ENCODE data around the gene RXRA. TPM values are rescaled to one million over a fixed set of nuclear protein-coding genes. Genes with fewer than 3 reads are reported as not detected.

The RXRA gene
- polyA plus RNA-seq, 1 of the 3 experiments (the other 2 are of a cell fraction): 7.6 TPM

DNA sequence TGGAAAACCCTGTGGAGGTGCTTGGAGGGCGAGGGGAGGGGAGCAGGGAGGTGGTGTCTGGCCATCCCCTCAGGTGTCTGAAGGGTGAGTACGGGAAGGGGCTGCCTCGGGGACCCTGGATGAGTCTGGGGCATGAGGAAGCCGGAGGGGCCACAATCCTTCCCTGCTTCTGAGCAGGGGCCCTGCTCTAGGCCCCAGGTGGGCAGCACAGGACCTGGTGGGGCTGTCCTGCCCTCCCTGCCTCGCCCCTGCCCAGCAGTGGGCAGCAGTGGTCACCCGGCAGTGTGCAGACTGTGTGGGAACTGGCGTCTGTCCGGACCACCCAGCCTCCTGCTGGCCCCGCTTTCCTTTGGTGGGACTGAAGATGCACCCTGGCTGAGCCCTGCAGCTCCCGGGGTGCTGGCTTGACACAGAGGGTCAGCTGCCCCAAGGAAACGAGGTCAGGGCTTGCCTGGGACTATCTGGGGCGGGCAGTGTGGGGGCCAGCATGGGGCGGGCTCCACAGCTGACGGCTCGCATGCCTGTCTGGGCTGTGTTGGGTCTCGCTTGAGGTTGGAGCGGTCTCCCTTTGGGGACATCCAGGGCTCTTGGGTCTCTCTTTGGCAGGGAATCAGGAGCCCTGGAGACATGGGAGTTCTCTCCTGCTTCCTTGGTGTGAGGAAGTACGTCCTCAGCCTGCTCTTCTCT is 26.1 kb downstream of the RXRA start:
- no peak overlapping the region for H3K4me3 ChIP-seq (ENCODE audit: low read depth in 2 of 2, low read length in 1 of 2)
- H3K4me2 ChIP-seq: no peak overlapping the region
- H3K27me3 ChIP-seq (ENCODE audit: insufficient read depth): no peaks in the 10 kb centered on the region
- DNase-seq: no peak
- TF ChIP-seq ELF1 (IDR thresholded peaks at IDR 0.05) (no peak), RXRA (IDR thresholded peaks at IDR 0.05; ENCODE audit: borderline replicate concordance, low read depth) (no peak)
- ChIA-PET CTCF (interaction anchor here (1.2 to 5.0 kb wide), 2 partner anchors 91 to 181 kb away, joined by 5 to 27 read pairs; no protein-coding TSS in a partner anchor), POLR2A (no interaction called here)
- H3K27ac ChIP-seq (ENCODE audit: low read depth in 2 of 2, low read length in 1 of 2): no peak overlapping the region
- H3K4me1 ChIP-seq (ENCODE audit: control insufficient read depth in 1 of 2, insufficient read depth in 2 of 2, low read depth in 1 of 2, low read length in 1 of 2): peaks cover 0 to 93% of the 10 kb centered on the region in 2 experiments; a peak in 1 of 4 replicates
- no peaks in the 10 kb centered on the region for H3K9me3 ChIP-seq
- no peak overlapping the region for H2AFZ ChIP-seq (ENCODE audit: low read depth)
- WGBS (ENCODE audit: low lambda C conversion rate): 100% methylated on average over 6 of the region's 18 CpGs
- no peaks in the 10 kb centered on the region for H3K36me3 ChIP-seq (replicated peaks in 1 of 2; ENCODE audit: control insufficient read depth in 1 of 2, insufficient read depth in 2 of 2, low read length in 1 of 2)
- H3K9ac ChIP-seq: no peak overlapping the region
- peaks cover 28% of the 10 kb centered on the region for H3K79me2 ChIP-seq (ENCODE audit: insufficient read depth)
- no peaks in the 10 kb centered on the region for H3F3A ChIP-seq (replicated peaks; ENCODE audit: insufficient read depth)
- H4K20me1 ChIP-seq (ENCODE audit: insufficient read depth): peaks cover 97% of the 10 kb centered on the region
- H3K9me2 ChIP-seq: no peaks in the 10 kb centered on the region

DNA sequence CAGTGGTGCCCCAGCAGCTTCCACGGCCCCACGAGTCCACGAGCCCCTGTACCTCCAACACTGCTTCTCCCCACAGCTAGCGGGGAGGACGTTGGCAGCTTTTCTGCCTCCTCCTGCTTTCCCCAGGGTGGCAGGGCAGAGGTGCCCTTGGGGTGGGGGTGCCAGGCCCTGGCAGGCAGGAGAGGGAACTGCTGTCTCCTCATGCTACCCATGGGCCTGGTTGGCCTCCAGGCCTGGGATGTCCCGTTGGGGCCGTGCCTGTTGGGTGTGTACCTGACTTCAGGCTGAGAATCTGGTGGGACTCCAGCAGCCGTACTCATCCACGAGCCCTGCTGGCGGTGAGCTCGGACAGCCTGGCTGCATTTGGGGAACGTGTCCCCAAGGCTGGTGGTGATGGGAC is 27.3 kb downstream of the RXRA start:
- no peaks in the 10 kb centered on the region for H3K27me3 ChIP-seq (ENCODE audit: insufficient read depth)
- WGBS (ENCODE audit: low lambda C conversion rate): 93% methylated on average over 10 of the region's 12 CpGs
- peaks cover 97% of the 10 kb centered on the region for H4K20me1 ChIP-seq (ENCODE audit: insufficient read depth)
- H3K4me3 ChIP-seq (ENCODE audit: low read depth in 2 of 2, low read length in 1 of 2): no peak overlapping the region
- no peaks in the 10 kb centered on the region for H3K9me3 ChIP-seq
- H3F3A ChIP-seq (replicated peaks; ENCODE audit: insufficient read depth): no peaks in the 10 kb centered on the region
- H3K9me2 ChIP-seq: no peaks in the 10 kb centered on the region
- H3K79me2 ChIP-seq (ENCODE audit: insufficient read depth): peaks cover 28% of the 10 kb centered on the region
- H3K36me3 ChIP-seq (replicated peaks in 1 of 2; ENCODE audit: control insufficient read depth in 1 of 2, insufficient read depth in 2 of 2, low read length in 1 of 2): no peaks in the 10 kb centered on the region
- ChIA-PET POLR2A (interaction anchor here (0.7 kb wide), 1 partner anchor 1621 kb away, joined by 3 read pairs; no protein-coding TSS in a partner anchor), CTCF (interaction anchor here (1.4 to 5.0 kb wide), 4 partner anchors 10 to 182 kb away, joined by 4 to 27 read pairs (median 8); no protein-coding TSS in a partner anchor)
- H2AFZ ChIP-seq (ENCODE audit: low read depth): no peak overlapping the region
- TF ChIP-seq SMC3 (IDR thresholded peaks at IDR 0.05; ENCODE audit: low read depth, low read length) (no peak), FOXJ3 (CRISPR knock-in tag; IDR thresholded peaks at IDR 0.05) (no peak), FOXM1 (IDR thresholded peaks at IDR 0.05; ENCODE audit: low read depth) (no peak), FOSL2 (IDR thresholded peaks at IDR 0.05; ENCODE audit: borderline replicate concordance, low read depth) (no peak), GABPA (IDR thresholded peaks at IDR 0.05; ENCODE audit: low read depth) (no peak), ELF1 (IDR thresholded peaks at IDR 0.05) (no peak), MEF2A (IDR thresholded peaks at IDR 0.05; ENCODE audit: borderline replicate concordance, low read depth) (no peak), SIN3A (IDR thresholded peaks at IDR 0.05; ENCODE audit: borderline replicate concordance, low read depth, low read length) (no peak), CHD2 (IDR thresholded peaks at IDR 0.05; ENCODE audit: low read length, partially characterized antibody) (no peak), TAF1 (IDR thresholded peaks at IDR 0.05; ENCODE audit: borderline replicate concordance, low read depth, low read length) (no peak), RCOR1 (IDR thresholded peaks at IDR 0.05; ENCODE audit: low read length) (no peak), NFIC (IDR thresholded peaks at IDR 0.05; ENCODE audit: borderline replicate concordance) (no peak), RXRA (IDR thresholded peaks at IDR 0.05; ENCODE audit: borderline replicate concordance, low read depth) (no peak), POLR2AphosphoS5 (IDR thresholded peaks at IDR 0.05; ENCODE audit: low read depth, low read length) (no peak)
- TF ChIP-seq, protein P1, sequence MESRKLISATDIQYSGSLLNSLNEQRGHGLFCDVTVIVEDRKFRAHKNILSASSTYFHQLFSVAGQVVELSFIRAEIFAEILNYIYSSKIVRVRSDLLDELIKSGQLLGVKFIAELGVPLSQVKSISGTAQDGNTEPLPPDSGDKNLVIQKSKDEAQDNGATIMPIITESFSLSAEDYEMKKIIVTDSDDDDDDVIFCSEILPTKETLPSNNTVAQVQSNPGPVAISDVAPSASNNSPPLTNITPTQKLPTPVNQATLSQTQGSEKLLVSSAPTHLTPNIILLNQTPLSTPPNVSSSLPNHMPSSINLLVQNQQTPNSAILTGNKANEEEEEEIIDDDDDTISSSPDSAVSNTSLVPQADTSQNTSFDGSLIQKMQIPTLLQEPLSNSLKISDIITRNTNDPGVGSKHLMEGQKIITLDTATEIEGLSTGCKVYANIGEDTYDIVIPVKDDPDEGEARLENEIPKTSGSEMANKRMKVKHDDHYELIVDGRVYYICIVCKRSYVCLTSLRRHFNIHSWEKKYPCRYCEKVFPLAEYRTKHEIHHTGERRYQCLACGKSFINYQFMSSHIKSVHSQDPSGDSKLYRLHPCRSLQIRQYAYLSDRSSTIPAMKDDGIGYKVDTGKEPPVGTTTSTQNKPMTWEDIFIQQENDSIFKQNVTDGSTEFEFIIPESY (IDR thresholded peaks at IDR 0.05; ENCODE audit: borderline replicate concordance, low read depth): no peak
- TF ChIP-seq, protein P2, sequence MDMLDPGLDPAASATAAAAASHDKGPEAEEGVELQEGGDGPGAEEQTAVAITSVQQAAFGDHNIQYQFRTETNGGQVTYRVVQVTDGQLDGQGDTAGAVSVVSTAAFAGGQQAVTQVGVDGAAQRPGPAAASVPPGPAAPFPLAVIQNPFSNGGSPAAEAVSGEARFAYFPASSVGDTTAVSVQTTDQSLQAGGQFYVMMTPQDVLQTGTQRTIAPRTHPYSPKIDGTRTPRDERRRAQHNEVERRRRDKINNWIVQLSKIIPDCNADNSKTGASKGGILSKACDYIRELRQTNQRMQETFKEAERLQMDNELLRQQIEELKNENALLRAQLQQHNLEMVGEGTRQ (IDR thresholded peaks at IDR 0.05; ENCODE audit: borderline replicate concordance, low read depth, low read length): no peak
- TF ChIP-seq, protein P3, sequence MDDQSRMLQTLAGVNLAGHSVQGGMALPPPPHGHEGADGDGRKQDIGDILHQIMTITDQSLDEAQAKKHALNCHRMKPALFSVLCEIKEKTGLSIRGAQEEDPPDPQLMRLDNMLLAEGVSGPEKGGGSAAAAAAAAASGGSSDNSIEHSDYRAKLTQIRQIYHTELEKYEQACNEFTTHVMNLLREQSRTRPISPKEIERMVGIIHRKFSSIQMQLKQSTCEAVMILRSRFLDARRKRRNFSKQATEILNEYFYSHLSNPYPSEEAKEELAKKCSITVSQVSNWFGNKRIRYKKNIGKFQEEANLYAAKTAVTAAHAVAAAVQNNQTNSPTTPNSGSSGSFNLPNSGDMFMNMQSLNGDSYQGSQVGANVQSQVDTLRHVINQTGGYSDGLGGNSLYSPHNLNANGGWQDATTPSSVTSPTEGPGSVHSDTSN (IDR thresholded peaks at IDR 0.05): no peak
- TF ChIP-seq, protein P4, sequence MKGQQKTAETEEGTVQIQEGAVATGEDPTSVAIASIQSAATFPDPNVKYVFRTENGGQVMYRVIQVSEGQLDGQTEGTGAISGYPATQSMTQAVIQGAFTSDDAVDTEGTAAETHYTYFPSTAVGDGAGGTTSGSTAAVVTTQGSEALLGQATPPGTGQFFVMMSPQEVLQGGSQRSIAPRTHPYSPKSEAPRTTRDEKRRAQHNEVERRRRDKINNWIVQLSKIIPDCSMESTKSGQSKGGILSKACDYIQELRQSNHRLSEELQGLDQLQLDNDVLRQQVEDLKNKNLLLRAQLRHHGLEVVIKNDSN (IDR thresholded peaks at IDR 0.05; ENCODE audit: borderline replicate concordance, low read depth): no peak
- TF ChIP-seq, protein P5, sequence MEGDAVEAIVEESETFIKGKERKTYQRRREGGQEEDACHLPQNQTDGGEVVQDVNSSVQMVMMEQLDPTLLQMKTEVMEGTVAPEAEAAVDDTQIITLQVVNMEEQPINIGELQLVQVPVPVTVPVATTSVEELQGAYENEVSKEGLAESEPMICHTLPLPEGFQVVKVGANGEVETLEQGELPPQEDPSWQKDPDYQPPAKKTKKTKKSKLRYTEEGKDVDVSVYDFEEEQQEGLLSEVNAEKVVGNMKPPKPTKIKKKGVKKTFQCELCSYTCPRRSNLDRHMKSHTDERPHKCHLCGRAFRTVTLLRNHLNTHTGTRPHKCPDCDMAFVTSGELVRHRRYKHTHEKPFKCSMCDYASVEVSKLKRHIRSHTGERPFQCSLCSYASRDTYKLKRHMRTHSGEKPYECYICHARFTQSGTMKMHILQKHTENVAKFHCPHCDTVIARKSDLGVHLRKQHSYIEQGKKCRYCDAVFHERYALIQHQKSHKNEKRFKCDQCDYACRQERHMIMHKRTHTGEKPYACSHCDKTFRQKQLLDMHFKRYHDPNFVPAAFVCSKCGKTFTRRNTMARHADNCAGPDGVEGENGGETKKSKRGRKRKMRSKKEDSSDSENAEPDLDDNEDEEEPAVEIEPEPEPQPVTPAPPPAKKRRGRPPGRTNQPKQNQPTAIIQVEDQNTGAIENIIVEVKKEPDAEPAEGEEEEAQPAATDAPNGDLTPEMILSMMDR (IDR thresholded peaks at IDR 0.05): no peak
- TF ChIP-seq, protein P6, sequence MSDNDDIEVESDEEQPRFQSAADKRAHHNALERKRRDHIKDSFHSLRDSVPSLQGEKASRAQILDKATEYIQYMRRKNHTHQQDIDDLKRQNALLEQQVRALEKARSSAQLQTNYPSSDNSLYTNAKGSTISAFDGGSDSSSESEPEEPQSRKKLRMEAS (IDR thresholded peaks at IDR 0.05; ENCODE audit: low read depth): no peak
- no peak overlapping the region for H3K9ac ChIP-seq
- DNase-seq: no peak
- peaks cover 0 to 93% of the 10 kb centered on the region in 2 experiments; a peak in 2 of 4 replicates for H3K4me1 ChIP-seq (ENCODE audit: control insufficient read depth in 1 of 2, insufficient read depth in 2 of 2, low read depth in 1 of 2, low read length in 1 of 2)
- H3K27ac ChIP-seq (ENCODE audit: low read depth in 2 of 2, low read length in 1 of 2): no peak overlapping the region
- no peak overlapping the region for H3K4me2 ChIP-seq
